ENCODE measurements around the gene AOPEP. TPM values are rescaled to one million over a fixed set of nuclear protein-coding genes. Genes with fewer than 3 reads are reported as not detected.

The AOPEP gene
- total and polyA plus RNA-seq, 4 donors, result 29.0 to 121 (median 60.0) TPM

GRCh38 chr9:95035846-95036245 is 309.3 kb downstream of the AOPEP start:
- H3K36me3 ChIP-seq (ENCODE audit: control insufficient read depth in 4 of 4, insufficient read depth in 4 of 4, low read length in 4 of 4), result peaks cover 0 to 5% (median under 1%) of the 10 kb centered on the region in 4 donors
- TF ChIP-seq CTCF (IDR thresholded peaks at IDR 0.05; ENCODE audit: control extremely low read depth, extremely low read depth), result no peak
- ATAC-seq (ENCODE audit: insufficient read depth, low FRiP score), result no peak

GRCh38 chr9:95036676-95037075 is 310.2 kb downstream of the AOPEP start:
- no peak for TF ChIP-seq CTCF (IDR thresholded peaks at IDR 0.05; ENCODE audit: control extremely low read depth, extremely low read depth)
- H3K4me3 ChIP-seq, result no peak overlapping the region
- peak overlapping the region; percentile 12 to 33 for H3K27ac ChIP-seq (ENCODE audit: low read depth in 1 of 2, low read length in 1 of 2)
- ATAC-seq (ENCODE audit: insufficient read depth, low FRiP score), result no peak
- H3K9me3 ChIP-seq (ENCODE audit: control insufficient read depth in 4 of 4, insufficient read depth in 3 of 4, low read length in 3 of 4), result no peaks in the 10 kb centered on the region
- no peak overlapping the region for H3K9ac ChIP-seq (ENCODE audit: insufficient read depth in 1 of 2, low read length in 2 of 2)
- 85 to 86% methylated on average over 2 of the region's 2 CpGs for WGBS, 2 donors
- H3K36me3 ChIP-seq (ENCODE audit: control insufficient read depth in 4 of 4, insufficient read depth in 4 of 4, low read length in 4 of 4), result peaks cover 0 to 5% (median under 1%) of the 10 kb centered on the region in 4 donors
- H3K27me3 ChIP-seq (ENCODE audit: control insufficient read depth in 3 of 3, insufficient read depth in 3 of 3, low read length in 2 of 3), result no peaks in the 10 kb centered on the region
- no peak for DNase-seq
- peaks cover 0 to 19% (median 17%) of the 10 kb centered on the region in 5 donors for H3K4me1 ChIP-seq (ENCODE audit: control insufficient read depth in 5 of 5, insufficient read depth in 5 of 5, low read length in 5 of 5)

More at GRCh38 chr9:95035846-95036245, 309.3 kb downstream of the AOPEP start:
- Histone ChIP-seq H3K27ac (ENCODE audit: low read depth in 1 of 2, low read length in 1 of 2) (no peak overlapping the region), H3K9me3 (ENCODE audit: control insufficient read depth in 4 of 4, insufficient read depth in 3 of 4, low read length in 3 of 4) (no peaks in the 10 kb centered on the region), H3K4me3 (no peak overlapping the region), H3K9ac (ENCODE audit: insufficient read depth in 1 of 2, low read length in 2 of 2) (no peak overlapping the region), H3K27me3 (ENCODE audit: control insufficient read depth in 3 of 3, insufficient read depth in 3 of 3, low read length in 2 of 3) (no peaks in the 10 kb centered on the region), H3K4me1 (ENCODE audit: control insufficient read depth in 5 of 5, insufficient read depth in 5 of 5, low read length in 5 of 5) (peaks cover 3 to 22% (median 15%) of the 10 kb centered on the region in 5 donors)
- DNase-seq, result no peak
- 82 to 95% methylated on average over 3 of the region's 3 CpGs for WGBS, 2 donors

GRCh38 chr9:95037789-95038521 is 311.5 kb downstream of the AOPEP start:
- no peak for TF ChIP-seq CTCF (IDR thresholded peaks at IDR 0.05; ENCODE audit: control extremely low read depth, extremely low read depth)
- Histone ChIP-seq H3K36me3 (ENCODE audit: control insufficient read depth in 4 of 4, insufficient read depth in 4 of 4, low read length in 4 of 4) (peaks cover 0 to 5% (median under 1%) of the 10 kb centered on the region in 4 donors), H3K9me3 (ENCODE audit: control insufficient read depth in 4 of 4, insufficient read depth in 3 of 4, low read length in 3 of 4) (no peaks in the 10 kb centered on the region), H3K4me1 (ENCODE audit: control insufficient read depth in 5 of 5, insufficient read depth in 5 of 5, low read length in 5 of 5) (peaks cover 0 to 20% (median 12%) of the 10 kb centered on the region in 5 donors), H3K27me3 (ENCODE audit: control insufficient read depth in 3 of 3, insufficient read depth in 3 of 3, low read length in 2 of 3) (no peaks in the 10 kb centered on the region), H3K4me3 (no peak overlapping the region), H3K9ac (ENCODE audit: insufficient read depth in 1 of 2, low read length in 2 of 2) (no peak overlapping the region), H3K27ac (ENCODE audit: low read depth in 1 of 2, low read length in 1 of 2) (peak overlapping the region in 1 of 2 donors; percentile 38)
- WGBS, 2 donors, result 89 to 93% methylated on average over 7 of the region's 7 CpGs
- ATAC-seq (ENCODE audit: insufficient read depth, low FRiP score) (no peak), DNase-seq (no peak)
